ENCODE measurements around the gene CSNK1G2.

GRCh38 chr19:1985588-1986356 lies 44.8 kb downstream of the CSNK1G2 start:
- no peak for TF ChIP-seq CTCF (IDR thresholded peaks at IDR 0.05; ENCODE audit: low read length)
- no peak for TF ChIP-seq EZH2 (optimal IDR thresholded peaks at IDR 0.05; ENCODE audit: low read depth, low read length)

Measured in MM.1S (cell line).